K562 (cell line): ENCODE measurements around the gene CEP20. TPM values are rescaled to one million over a fixed set of nuclear protein-coding genes. Genes with fewer than 3 reads are reported as not detected.

Source experiments
- ATAC-seq: fragments of 200-7000 bp; cut with Tn5 transposase; 3 replicates; pipeline ENCODE4 v1.9.1; 2020; ENCODE audit warnings: moderate library complexity
- Bru-seq: library from RNA; stranded (reverse); fragments of 400-500 nt; gene quantifications from one replicate; lab custom pipeline; 2021; lab: Mats Ljungman, UMichigan
- BruChase-seq, 2 experiments: library from RNA; stranded (reverse); fragments of 400-500 nt; gene quantifications; one replicate each; lab custom pipeline; 2021; lab: Mats Ljungman, UMichigan
- BruUV-seq: library from RNA; stranded (reverse); fragments of 400-500 nt; replicated peaks from 2 replicates; lab custom pipeline; 2021; lab: Mats Ljungman, UMichigan
- CTCF ChIA-PET: fragments of 300-600 bp; formaldehyde crosslinking; extraction: SDS; loops from one replicate; lab custom pipeline; 2021; ENCODE audit warnings: low intra/inter-chr PET ratio; lab: Yijun Ruan, JAX
- POLR2A ChIA-PET: fragments of 300-600, 350-650 bp; sonication (Branson Sonifier 250); formaldehyde crosslinking; extraction: SDS; loops from one replicate; lab custom pipeline; 2021; ENCODE audit warnings: antibody characterized with exemption, inconsistent platforms; lab: Yijun Ruan, JAX
- DNase-seq, 4 experiments: peaks; one replicate each; pipeline versions ENCODE4 v3.0.0 to v3.0.0-alpha.2; 2011 to 2018; ENCODE audit warnings: low spot score in 3 of 4, mixed read lengths in 3 of 4; ENCODE audit errors: extremely low read depth in 1 of 4
- FAIRE-seq: peaks from 2 replicates; lab custom pipeline; 2011; peaks lifted over from hg19 to GRCh38; lab: Jason Lieb, UNC
- H2AFZ ChIP-seq: 2 replicates; pipeline ENCODE4 v1.6.0; 2011; ENCODE audit warnings: low read depth, low read length, control low read depth, inconsistent platforms
- H3K27ac ChIP-seq: fragments of 200-600 bp; 3 replicates; pipeline ENCODE4 v1.8.0; 2011; ENCODE audit warnings: low read depth, mild to moderate bottlenecking, control low read depth, inconsistent platforms, low read length, moderate library complexity, mixed read lengths; ENCODE audit errors: extremely low read depth
- H3K27me3 ChIP-seq, 2 experiments: fragments of 300-600 bp in 1 of 2; 2 replicates in 1 of 2; 3 replicates in 1 of 2; pipeline versions ENCODE4 v1.6.0 to v1.8.0; 2011; ENCODE audit warnings: inconsistent platforms in 2 of 2, low read length in 2 of 2, mild to moderate bottlenecking in 1 of 2, mixed read lengths in 1 of 2, moderate library complexity in 1 of 2; ENCODE audit not compliant: control insufficient read depth in 2 of 2, insufficient read depth in 2 of 2
- H3K36me3 ChIP-seq: fragments of 300-600 bp; 3 replicates; pipeline ENCODE4 v1.8.0; 2011; ENCODE audit warnings: mild to moderate bottlenecking, low read length, inconsistent platforms; ENCODE audit not compliant: control insufficient read depth, insufficient read depth
- H3K4me1 ChIP-seq, 2 experiments: fragments of 200-600 bp in 1 of 2; replicated peaks in 1 of 2; 2 replicates in 1 of 2; 3 replicates in 1 of 2; pipeline versions ENCODE4 v1.5.1 to v1.8.0; 2011; ENCODE audit warnings: inconsistent platforms in 2 of 2, low read length in 2 of 2, mild to moderate bottlenecking in 1 of 2, mixed read lengths in 1 of 2, moderate library complexity in 1 of 2; ENCODE audit not compliant: control insufficient read depth in 2 of 2, insufficient read depth in 2 of 2
- H3K4me2 ChIP-seq: 2 replicates; pipeline ENCODE4 v1.6.1; 2011; ENCODE audit warnings: low read length, control low read depth, inconsistent platforms, mixed read lengths; ENCODE audit not compliant: insufficient read depth
- H3K4me3 ChIP-seq: fragments of 200-600 bp; sonication (generic), shearing (Covaris generic); 2 replicates; pipeline ENCODE4 v1.5.1; 2016; ENCODE audit warnings: control low read depth, inconsistent platforms
- H3K79me2 ChIP-seq: fragments of 200-600 bp; 3 replicates; pipeline ENCODE4 v1.8.0; 2011; ENCODE audit warnings: low read length, inconsistent platforms; ENCODE audit not compliant: control insufficient read depth, insufficient read depth
- H3K9ac ChIP-seq, 2 experiments: 2 replicates each; pipeline versions ENCODE4 v1.6.0 to v1.6.1; 2011; ENCODE audit warnings: low read depth in 2 of 2, low read length in 2 of 2, control low read depth in 1 of 2, inconsistent platforms in 1 of 2, mild to moderate bottlenecking in 1 of 2, mixed read lengths in 1 of 2; ENCODE audit not compliant: insufficient read depth in 1 of 2
- H3K9me1 ChIP-seq: one replicate; pipeline ENCODE4 v1.6.0; 2011; ENCODE audit warnings: inconsistent platforms, mild to moderate bottlenecking, low read length, moderate library complexity; ENCODE audit not compliant: control insufficient read depth, insufficient read depth
- H3K9me3 ChIP-seq: replicated peaks from 2 replicates; pipeline ENCODE4 v1.5.1; 2011; ENCODE audit warnings: low read depth, low read length, inconsistent platforms; ENCODE audit not compliant: control insufficient read depth, insufficient read depth
- H4K20me1 ChIP-seq: replicated peaks from 2 replicates; pipeline ENCODE4 v1.6.1; 2011; ENCODE audit warnings: low read length, inconsistent platforms, mixed read lengths; ENCODE audit not compliant: control insufficient read depth, insufficient read depth
- JUND ChIP-seq, 2 experiments: IDR thresholded peaks; 2 replicates in 1 of 2; 3 replicates in 1 of 2; pipeline ENCODE4 v1.6.1; 2011; ENCODE audit warnings: borderline replicate concordance in 2 of 2, low read depth in 2 of 2, low read length in 2 of 2, improper control_type of control experiment in 1 of 2, missing biosample characterization in 1 of 2, missing genetic modification characterization in 1 of 2, missing genetic modification reagents in 1 of 2
- KLF13 ChIP-seq: fragments of 450-650 bp; IDR thresholded peaks from 2 replicates; pipeline ENCODE4 v1.6.1; 2016; ENCODE audit warnings: missing genetic modification characterization, low read depth, mild to moderate bottlenecking, missing compliant biosample characterization, moderate library complexity, borderline replicate concordance
- MBD2 ChIP-seq: sonication (generic); IDR thresholded peaks from 2 replicates; pipeline ENCODE4 v1.6.1; 2016; ENCODE audit warnings: low read depth, borderline replicate concordance
- NCOA1 ChIP-seq: fragments of 450-650 bp; IDR thresholded peaks from 2 replicates; pipeline ENCODE4 v1.6.1; 2016; ENCODE audit warnings: low read depth
- NFIC ChIP-seq: fragments of 450-650 bp; IDR thresholded peaks from 2 replicates; pipeline ENCODE4 v1.6.1; 2017; ENCODE audit warnings: mild to moderate bottlenecking, inconsistent platforms
- PHB ChIP-seq: fragments of 250-450 bp; sonication (Bioruptor Pico); IDR thresholded peaks from 2 replicates; pipeline ENCODE4 v1.5.0; 2021
- PHF20 ChIP-seq: fragments of 450-650 bp; IDR thresholded peaks from 2 replicates; pipeline ENCODE4 v1.6.1; 2018; ENCODE audit not compliant: partially characterized antibody
- SIN3A ChIP-seq, 2 experiments: fragments of 150-350 bp in 1 of 2; IDR thresholded peaks; 2 replicates each; pipeline ENCODE4 v1.6.1; 2011 to 2016; ENCODE audit warnings: borderline replicate concordance in 2 of 2, low read depth in 2 of 2, low read length in 2 of 2, mild to moderate bottlenecking in 2 of 2, moderate library complexity in 2 of 2; ENCODE audit not compliant: control insufficient read depth in 1 of 2
- SP2 ChIP-seq: IDR thresholded peaks from 2 replicates; pipeline ENCODE4 v1.6.1; 2011; ENCODE audit warnings: mild to moderate bottlenecking, low read depth, low read length, moderate library complexity; ENCODE audit not compliant: poor library complexity, severe bottlenecking; ENCODE audit errors: extremely low read depth
- ZFP36 ChIP-seq: fragments of 150-350 bp; IDR thresholded peaks from 2 replicates; pipeline ENCODE4 v1.6.1; 2018; ENCODE audit warnings: low read length, low read depth; ENCODE audit not compliant: partially characterized antibody
- ZNF143 ChIP-seq: sonication (generic); formaldehyde crosslinking; IDR thresholded peaks from 2 replicates; pipeline ENCODE4 v1.9.0; 2022; ENCODE audit warnings: mild to moderate bottlenecking, missing genetic modification reagents
- ZNF324 ChIP-seq: fragments of 250-450 bp; sonication (Bioruptor Pico); IDR thresholded peaks from 2 replicates; pipeline ENCODE4 v1.4.0; 2020; ENCODE audit warnings: mild to moderate bottlenecking
- ZNF75A ChIP-seq: fragments of 450-650 bp; formaldehyde crosslinking; IDR thresholded peaks from 2 replicates; pipeline ENCODE4 v1.4.0; 2020; ENCODE audit warnings: mild to moderate bottlenecking
- WGBS: fragments of 100-300 bp; shearing (Covaris generic); methylation state at CpG from one replicate; pipeline ENCODE4 v1.1.6; 2016; ENCODE audit warnings: low coverage, mixed read lengths; ENCODE audit not compliant: insufficient coverage; ENCODE audit errors: missing lambda C conversion rate; 5-methylcytosine and 5-hydroxymethylcytosine counted together
- in situ Hi-C: fragments of 300-500 bp; cut with MboI; formaldehyde crosslinking; loops from 4 replicates; pipeline ENCODE4 v1.15.0; 2018; ENCODE audit warnings: inconsistent platforms, mixed read lengths
- intact Hi-C: fragments of 100-400 bp; cut with micrococcal nuclease; formaldehyde crosslinking; loops from 2 replicates; pipeline ENCODE4 v1.14.2; 2022
- long read RNA-seq, 3 experiments: library from polyadenylated mRNA in 2 of 3; library from RNA in 1 of 3; unstranded in 2 of 3; stranded (forward) in 1 of 3; transcript quantifications; one replicate each; pipeline ENCODE4 v2.0.0, GENCODE V29; 2019 to 2022
- polyA minus RNA-seq, 3 experiments: library from RNA; depleted of rRNA, polyadenylated mRNA; stranded (reverse); fragments of >200 nt; gene quantifications; 2 replicates each; pipeline ENCODE4 v1.2.3, GENCODE V29; 2011
- polyA plus RNA-seq, 8 experiments: library from polyadenylated mRNA; depleted of rRNA in 4 of 8; stranded (reverse) in 5 of 8; unstranded in 3 of 8; fragments of >200 nt; fragmentation: Nextera tagmentation in 2 of 8; fragmentation: Illumina TruSeq in 1 of 8; extraction: Ambion mirVana in 2 of 8; extraction: Trizol in 1 of 8; gene quantifications; 2 replicates each; pipeline versions ENCODE4 v1.2.1 to v1.2.3, GENCODE V29; 2011 to 2014; ENCODE audit warnings: inconsistent platforms in 1 of 8, missing spikeins in 1 of 8
- total RNA-seq, 7 experiments: library from RNA; depleted of rRNA in 6 of 7; stranded (reverse); fragments of >200 nt in 6 of 7; fragmentation: Illumina TruSeq in 2 of 7; extraction: Trizol in 2 of 7; gene quantifications; 2 replicates each; pipeline versions ENCODE4 v1.2.1 to v1.2.3, GENCODE V29; 2011 to 2021; ENCODE audit warnings: low replicate concordance in 1 of 7

The CEP20 gene, protein sequence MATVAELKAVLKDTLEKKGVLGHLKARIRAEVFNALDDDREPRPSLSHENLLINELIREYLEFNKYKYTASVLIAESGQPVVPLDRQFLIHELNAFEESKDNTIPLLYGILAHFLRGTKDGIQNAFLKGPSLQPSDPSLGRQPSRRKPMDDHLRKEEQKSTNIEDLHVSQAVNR
- 16.8 and 17.6 TPM in 2 replicates for total RNA-seq (2011; cell fraction: chromatin; rRNA removed; ENCODE audit: low replicate concordance)
- 6.5 and 8.6 TPM in 2 replicates for total RNA-seq (2011; cell fraction: nucleolus; rRNA removed)
- total RNA-seq (2011; cell fraction: nucleoplasm; rRNA removed): 16.4 and 23.5 TPM in 2 replicates
- total RNA-seq (2014; rRNA removed) (41.3 and 44.9 TPM in 2 replicates), total RNA-seq (2014; rRNA removed; fragmentation: Illumina TruSeq; extraction: Trizol) (102 and 119 TPM in 2 replicates), total RNA-seq (2015; rRNA removed; fragmentation: Illumina TruSeq; extraction: Trizol) (91.8 and 104 TPM in 2 replicates), total RNA-seq (2021) (61.2 and 74.2 TPM in 2 replicates), polyA plus RNA-seq (2011; rRNA removed) (117 and 119 TPM in 2 replicates), polyA plus RNA-seq (2014; fragmentation: Illumina TruSeq; extraction: Trizol) (93.3 and 113 TPM in 2 replicates), polyA plus RNA-seq (2014; fragmentation: Nextera tagmentation; extraction: Ambion mirVana) (100 to 1,000 TPM; 107 to 150 TPM), polyA plus RNA-seq (2014; rRNA removed) (66.4 and 70.1 TPM in 2 replicates), polyA minus RNA-seq (2011; rRNA and poly(A)+ RNA removed) (62.0 and 96.6 TPM in 2 replicates), Bru-seq, nascent RNA (percentile 91 among the genes with signal in this experiment), BruChase-seq, experiment 1, labeled RNA remaining after a 2-hour chase (percentile 95 among the genes with signal in this experiment), BruChase-seq, experiment 2, labeled RNA remaining after a 6-hour chase (percentile 95 among the genes with signal in this experiment)
- 15.8 and 39.6 TPM in 2 replicates for polyA plus RNA-seq (2011; cell fraction: cytosol; rRNA removed)
- polyA plus RNA-seq (2011; cell fraction: nucleus; rRNA removed): 12.5 and 15.1 TPM in 2 replicates
- 63.4 and 74.9 TPM in 2 replicates for polyA plus RNA-seq (2012)
- polyA minus RNA-seq (2011; cell fraction: cytosol; rRNA and poly(A)+ RNA removed): 27.4 and 29.0 TPM in 2 replicates
- polyA minus RNA-seq (2011; cell fraction: nucleus; rRNA and poly(A)+ RNA removed): 5.4 and 10.9 TPM in 2 replicates
- long read RNA-seq, experiment 1, transcript FOPNL-207 (4 exons, 530 nt): minor isoform, 6 of 448 reads
- long read RNA-seq, experiment 1, transcript FOPNL-208 (4 exons, 565 nt): minor isoform, 7 of 448 reads
- long read RNA-seq, experiment 1, transcript FOPNL-201 (5 exons, 2,275 nt): major isoform, 336 of 448 reads
- long read RNA-seq, experiment 1, transcript FOPNL-203 (4 exons, 851 nt): minor isoform, 5 of 448 reads
- long read RNA-seq, experiment 1, partial matches to known transcripts: 34 of 448 reads
- long read RNA-seq, experiment 1, other reads (novel, unspliced or antisense): 54 of 448 reads
- long read RNA-seq, experiment 2, transcript FOPNL-201 (5 exons, 2,275 nt): major isoform, 7 of 70 reads
- long read RNA-seq, experiment 2, partial matches to known transcripts: 6 of 70 reads
- long read RNA-seq, experiment 2, other reads (novel, unspliced or antisense): 57 of 70 reads
- long read RNA-seq, experiment 3, transcript FOPNL-201 (5 exons, 2,275 nt): major isoform, 88 of 109 reads
- long read RNA-seq, experiment 3, partial matches to known transcripts: 7 of 109 reads
- long read RNA-seq, experiment 3, other reads (novel, unspliced or antisense): 5 of 109 reads

DNA sequence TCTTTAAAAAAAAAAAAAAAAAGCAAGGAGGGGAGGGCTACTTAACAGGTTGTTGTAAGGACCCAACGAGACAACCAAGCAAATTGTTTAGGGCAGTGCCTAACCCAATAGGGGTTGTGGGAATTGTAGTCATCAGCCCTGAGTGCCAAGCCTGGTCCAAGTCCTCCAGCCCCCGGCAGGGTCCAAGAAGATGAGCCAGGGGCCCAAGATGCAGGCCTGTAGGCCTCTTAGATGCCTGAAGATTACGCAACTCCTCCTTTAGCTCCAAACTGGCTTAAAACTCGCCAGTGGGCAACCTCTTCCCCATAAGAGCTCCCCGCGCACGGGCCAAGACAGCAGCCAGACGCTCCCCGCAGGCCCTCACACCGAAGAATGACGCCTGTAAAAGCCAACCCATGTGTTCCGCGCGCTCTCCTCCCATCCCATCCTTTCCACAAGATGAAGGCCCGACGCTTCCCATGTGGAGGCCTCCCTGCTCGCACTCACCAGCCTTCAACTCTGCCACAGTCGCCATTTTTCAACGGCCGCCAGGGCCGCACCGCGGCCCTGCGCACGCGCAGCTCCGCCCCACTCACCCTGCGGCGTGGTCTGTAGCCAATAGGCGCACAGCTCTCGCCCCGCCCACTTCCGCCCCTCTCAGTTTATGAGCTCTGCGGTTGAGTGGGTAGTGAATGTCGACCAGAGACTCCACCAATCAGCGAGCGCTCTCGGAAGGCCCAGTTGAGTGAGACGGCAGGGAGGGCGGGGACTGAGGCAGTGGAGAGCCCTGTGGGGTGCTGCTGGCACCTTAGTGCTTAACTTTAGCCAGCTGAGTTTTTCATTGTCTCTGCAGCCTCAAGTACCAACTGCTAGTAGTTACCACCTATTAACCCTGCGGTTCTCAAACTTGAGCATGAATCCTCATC, at the start of gene CEP20:
CEP20 (minus strand) TSS at position 532 of the 905 bp plus-strand sequence; CDS start at position 514, 18 bp downstream.
- ChIA-PET POLR2A (interaction anchor here (0.5 to 1.8 kb wide), 17 partner anchors 8 to 324 kb away, joined by 3 to 16 read pairs (median 4); no protein-coding TSS in a partner anchor), CTCF (no interaction called here)
- peak within 1 kb of the TSS; percentile 97 to 100 for H3K9ac ChIP-seq
- in situ Hi-C loops: no loop called here
- H3K9me3 ChIP-seq: no peaks in the 10 kb centered on the region
- ATAC-seq: peak; percentile 98
- H3K9me1 ChIP-seq: no peaks in the 10 kb centered on the region
- H4K20me1 ChIP-seq: no peaks in the 10 kb centered on the region
- DNase-seq: peak; percentile 100
- intact Hi-C loops: loop anchor here (5.0 kb wide), 1 partner anchor 99 kb away; no protein-coding TSS in a partner anchor
- peak within 1 kb of the TSS; percentile 89 for H2AFZ ChIP-seq
- no peaks in the 10 kb centered on the region for H3K27me3 ChIP-seq
- peaks cover 24% of the 10 kb centered on the region for H3K36me3 ChIP-seq
- under 1% methylated on average over 41 of the region's 41 CpGs for whole genome bisulfite sequencing
- H3K4me2 ChIP-seq: peak within 1 kb of the TSS; percentile 93
- H3K27ac ChIP-seq: peak within 1 kb of the TSS; percentile 95
- peak within 1 kb of the TSS; percentile 86 for H3K4me3 ChIP-seq
- peaks cover 14 to 28% of the 10 kb centered on the region in 2 experiments for H3K4me1 ChIP-seq
- peak; percentile 99 for FAIRE-seq
- BruUV-seq: TSS peak; percentile 77
- H3K79me2 ChIP-seq: peaks cover 50% of the 10 kb centered on the region
- TF ChIP-seq SIN3A (IDR thresholded peaks at IDR 0.05; ENCODE audit: borderline replicate concordance in 2 of 2, control insufficient read depth in 1 of 2, low read depth in 2 of 2, low read length in 2 of 2) (peak; percentile 66 to 68; a peak in 2 of 4 replicates), ZNF324 (no peak), PHB (CRISPR knock-in tag) (no peak), NFIC (0 out of 2 replicates have a peak, but pooled peaks have one; percentile 42), ZNF143 (0 out of 2 replicates have a peak, but pooled peaks have one; percentile 43), PHF20 (peak; percentile 51), MBD2 (peak; percentile 64; the same call in 1 of the 2 replicates), JUND (IDR thresholded peaks at IDR 0.05; ENCODE audit: borderline replicate concordance, low read depth, low read length) (no peak), JUND (tag; IDR thresholded peaks at IDR 0.05; ENCODE audit: borderline replicate concordance, low read depth, low read length) (peak; percentile 27; the same call in 1 of the 3 replicates), ZFP36 (no peak), NCOA1 (no peak), ZNF75A (CRISPR knock-in tag) (no peak), SP2 (peak; percentile 49), KLF13 (tag) (0 out of 2 replicates have a peak, but pooled peaks have one; percentile 29)
